NB4 (cell line): Measurements from ENCODE around the gene YES1.

Experiments used
- POLR2A ChIP-seq: IDR thresholded peaks from 2 replicates; pipeline ENCODE4 v1.6.1; 2011; ENCODE audit warnings: mild to moderate bottlenecking; ENCODE audit not compliant: insufficient read length; ENCODE audit errors: extremely low read depth
- TF ChIP-seq, protein P1 (sequence below): IDR thresholded peaks from 2 replicates; pipeline ENCODE4 v1.6.1; 2011; ENCODE audit warnings: low read depth, low read length

DNA sequence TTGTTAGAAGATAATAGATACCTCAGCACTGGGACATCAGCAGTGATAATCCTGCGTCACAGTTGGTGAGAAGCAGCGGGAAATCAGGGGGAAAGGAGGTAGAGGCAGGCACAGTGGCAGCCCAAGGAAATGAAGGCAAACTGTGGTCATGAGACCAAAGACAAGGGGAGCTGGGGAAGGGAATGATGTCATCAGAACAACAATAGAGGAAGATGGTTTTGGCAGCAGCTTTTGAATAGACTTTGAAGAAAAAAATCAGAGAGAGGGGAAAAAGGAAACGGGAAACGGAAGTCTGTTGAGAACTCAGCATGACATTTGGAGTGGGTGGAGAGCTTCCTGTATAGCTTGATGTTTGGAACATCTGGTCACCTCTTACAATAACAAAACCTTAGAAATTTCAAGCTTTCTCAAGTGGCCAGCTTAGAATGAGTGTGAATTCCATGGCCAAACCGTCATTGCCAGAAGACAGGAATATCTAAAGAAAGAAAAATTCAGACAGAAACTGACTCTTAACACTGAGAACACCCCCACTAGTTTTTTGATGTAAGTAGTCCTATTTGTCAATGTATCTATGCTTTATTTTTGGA lies 18.4 kb upstream of the YES1 start:
- no peak for TF ChIP-seq POLR2A
- TF ChIP-seq, protein P1, sequence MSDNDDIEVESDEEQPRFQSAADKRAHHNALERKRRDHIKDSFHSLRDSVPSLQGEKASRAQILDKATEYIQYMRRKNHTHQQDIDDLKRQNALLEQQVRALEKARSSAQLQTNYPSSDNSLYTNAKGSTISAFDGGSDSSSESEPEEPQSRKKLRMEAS = no peak
